ENCODE data around the gene COL9A1.
A peak's percentile ranks its signal among the peaks of the same experiment; 100 is the strongest.
"Not testable (repeated sequence)": the region's sequence is repeated elsewhere in the genome, so short reads cannot be mapped to it uniquely, and the experiment has no call there.

Gene COL9A1

DNA sequence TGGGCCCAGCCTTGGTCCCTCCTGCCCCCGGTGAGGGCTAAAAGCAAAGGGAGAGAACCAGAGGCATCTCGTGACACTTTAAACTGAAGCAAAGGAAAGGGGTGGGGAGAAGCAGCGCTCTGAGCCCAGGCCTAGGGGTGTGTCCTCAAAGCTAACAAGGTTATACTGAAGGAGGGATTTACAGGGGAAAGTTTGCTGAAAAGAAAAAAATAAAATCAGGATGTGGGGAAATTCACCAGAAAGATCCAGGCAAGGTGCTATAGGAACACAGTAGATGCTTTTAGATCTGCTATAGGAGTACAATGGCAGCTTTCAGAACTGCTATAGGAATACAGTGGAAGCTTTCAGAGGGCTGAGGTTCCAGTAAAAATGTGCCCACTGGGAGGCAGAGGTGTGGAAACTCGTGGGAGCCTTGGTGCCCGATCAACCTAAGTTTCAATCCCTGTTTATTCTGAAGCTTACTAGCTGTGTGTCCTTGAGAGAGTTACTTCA lies at the start of gene COL9A1:
COL9A1 (minus strand) TSS at position 51 of the 492 bp plus-strand sequence. CDS start 160 bp downstream, outside the sequence.
- FAIRE-seq: no peak

DNA sequence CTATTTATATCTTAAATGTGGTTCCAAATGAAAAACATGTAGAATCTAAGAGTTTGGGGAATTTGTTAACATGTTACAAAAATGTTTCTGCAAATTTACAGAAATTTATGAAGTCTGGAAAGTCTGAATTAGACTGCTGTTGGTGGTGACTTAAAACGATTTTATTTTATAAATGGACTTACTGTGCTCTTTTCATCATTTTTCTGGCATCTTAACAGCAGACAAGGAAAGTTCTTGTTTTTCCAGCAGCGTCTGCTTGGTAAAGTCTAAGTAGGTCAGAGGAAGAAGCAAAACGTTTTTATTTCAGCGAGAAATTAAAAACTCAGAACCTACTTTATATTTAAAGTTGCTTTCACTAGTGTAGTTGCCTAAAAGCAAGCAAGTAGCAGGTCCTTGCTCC lies 48.6 kb upstream of the COL9A1 start:
- no peak for FAIRE-seq

DNA sequence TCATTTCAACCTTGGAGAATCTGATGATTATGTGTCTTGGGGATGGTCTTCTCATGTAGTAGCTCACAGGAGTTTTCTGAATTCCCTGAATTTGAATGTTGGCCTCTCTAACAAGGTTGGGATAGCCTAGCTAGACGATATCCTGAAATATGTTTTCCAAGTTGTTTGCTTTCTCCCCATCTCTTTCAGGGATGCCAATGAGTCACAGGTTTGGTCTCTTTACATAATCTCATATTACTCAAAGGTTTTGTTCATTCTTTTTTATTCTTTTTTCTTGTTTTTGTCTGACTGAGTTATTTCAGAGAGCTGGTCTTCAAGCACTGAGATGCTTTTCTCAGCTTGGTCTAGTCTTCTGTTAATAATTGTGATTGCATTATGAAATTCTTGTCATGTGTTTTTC lies 42.7 kb upstream of the COL9A1 start:
- FAIRE-seq: no peak

- FAIRE-seq: no peak
Measured at GRCh38 chr6:70343313-70343712, 40.4 kb upstream of the COL9A1 start.

DNA sequence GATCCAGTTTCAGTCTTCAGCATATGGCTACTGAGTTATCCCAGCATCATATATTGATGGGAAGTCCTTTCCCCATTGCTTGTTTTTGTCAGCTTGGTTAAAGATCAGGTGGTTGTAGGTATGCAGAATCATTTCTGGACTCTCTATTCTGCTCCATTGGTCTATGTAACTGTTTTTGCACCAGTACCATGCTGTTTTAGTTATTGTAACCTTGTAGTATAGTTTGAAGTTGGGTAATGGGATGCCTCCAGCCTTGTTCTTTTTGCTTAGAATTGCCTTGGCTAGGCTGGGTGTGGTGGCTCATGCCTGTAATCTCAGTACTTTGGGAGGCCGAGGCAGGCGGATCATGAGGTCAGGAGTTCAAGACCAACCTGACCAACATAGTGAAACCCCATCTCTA lies 36.9 kb upstream of the COL9A1 start:
- FAIRE-seq: not testable (repeated sequence)

DNA sequence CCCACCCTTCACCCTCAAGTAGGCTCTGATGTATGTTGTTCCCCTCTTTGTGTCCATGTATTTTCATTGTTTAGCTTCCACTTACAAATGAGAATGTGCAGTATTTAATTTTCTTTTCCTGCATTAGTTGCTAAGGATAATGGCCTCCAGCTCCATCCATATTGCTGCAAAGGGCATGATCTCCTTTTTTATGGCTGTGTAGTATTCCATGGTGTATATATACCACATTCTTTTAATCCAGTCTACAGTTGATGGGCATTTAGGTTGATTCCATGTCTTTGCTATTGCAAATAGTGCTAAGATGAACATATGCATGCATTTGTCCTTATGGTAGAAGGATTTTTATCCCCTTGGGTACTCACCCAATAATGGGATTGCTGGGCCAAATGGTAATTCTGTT lies 35.9 kb upstream of the COL9A1 start:
- no peak for FAIRE-seq

DNA sequence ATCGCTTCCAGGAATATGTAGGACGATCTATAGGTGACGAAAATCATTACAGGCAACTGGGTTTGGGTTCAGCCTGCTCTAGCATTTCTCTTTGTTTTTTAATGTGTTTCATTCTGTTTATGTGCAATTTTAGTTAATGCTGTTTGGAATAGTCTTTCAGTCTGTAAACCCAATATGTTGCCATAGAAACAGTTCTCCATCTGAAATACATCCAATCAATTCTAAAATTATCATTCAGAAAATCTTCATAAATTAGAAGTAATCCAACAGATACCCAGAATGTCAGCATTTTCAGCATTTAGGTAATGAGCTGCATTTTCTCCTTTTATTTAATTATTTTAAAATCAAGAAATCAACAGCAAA lies 34.8 kb upstream of the COL9A1 start:
- FAIRE-seq: no peak

DNA sequence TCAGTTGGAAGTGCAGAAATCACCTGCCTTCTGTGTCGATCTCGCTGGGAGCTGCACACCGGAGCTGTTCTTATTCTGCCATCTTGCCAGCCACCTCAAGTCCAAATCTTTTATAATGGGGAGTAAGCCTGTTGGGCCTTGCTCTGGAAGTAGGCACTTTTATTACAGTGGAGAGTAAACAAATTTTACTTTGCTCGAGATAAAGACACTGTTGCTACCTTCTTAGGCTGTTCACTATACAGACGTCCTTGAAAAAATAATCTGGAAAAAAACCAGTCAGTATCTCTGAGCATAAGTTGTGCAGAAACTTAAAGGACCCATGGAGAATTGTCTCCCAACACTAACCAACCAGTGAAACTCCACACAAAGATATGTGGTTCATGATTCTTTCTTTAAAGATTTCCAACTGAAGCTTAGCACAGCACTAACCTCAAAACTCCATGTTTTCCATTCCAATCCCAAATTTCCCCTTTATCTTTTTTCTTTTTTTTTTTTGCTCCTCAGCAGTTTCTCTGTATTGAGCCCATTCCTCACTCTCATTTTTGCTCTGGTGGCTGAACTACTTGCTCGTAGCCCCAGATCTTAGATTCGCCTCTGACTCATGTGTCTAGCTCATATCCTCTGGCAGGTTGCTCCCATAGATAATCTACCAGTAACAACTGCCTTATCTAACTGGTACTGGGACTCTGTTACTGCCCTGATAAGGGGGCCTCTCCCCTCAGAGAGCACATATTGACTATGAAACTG lies 34.3 kb upstream of the COL9A1 start:
- FAIRE-seq: no peak

- FAIRE-seq: no peak
Measured at GRCh38 chr6:70327036-70327435, 24.2 kb upstream of the COL9A1 start.

DNA sequence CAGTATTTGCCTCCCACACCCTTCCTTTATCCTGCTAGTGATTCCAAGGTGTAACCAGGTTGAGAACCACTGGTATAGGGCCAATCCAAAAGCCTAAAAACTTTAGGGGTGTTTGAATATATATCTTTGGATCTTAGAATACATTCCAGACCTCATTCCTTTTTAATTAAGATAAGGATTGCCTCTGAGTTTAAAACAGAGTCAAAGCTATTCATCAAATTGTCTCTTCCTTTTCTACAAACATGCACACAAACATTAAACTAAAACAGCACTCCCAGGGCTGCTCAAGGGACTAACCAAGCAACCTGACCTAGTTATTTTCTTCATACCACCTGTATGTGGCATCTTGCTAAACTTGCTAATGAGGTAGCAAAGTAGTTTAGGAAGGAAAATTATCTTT lies 22.1 kb upstream of the COL9A1 start:
- no peak for FAIRE-seq

GRCh38 chr6:70317799-70318198 lies 14.9 kb upstream of the COL9A1 start:
- not testable (repeated sequence) for FAIRE-seq

- FAIRE-seq: no peak
Measured at GRCh38 chr6:70315079-70315751, 12.3 kb upstream of the COL9A1 start.

GRCh38 chr6:70314296-70314695 lies 11.4 kb upstream of the COL9A1 start:
- no peak for FAIRE-seq

GRCh38 chr6:70312165-70312745 lies 9.4 kb upstream of the COL9A1 start:
- no peak for FAIRE-seq

GRCh38 chr6:70310063-70310694 lies 7.3 kb upstream of the COL9A1 start:
- peak; percentile 98 for FAIRE-seq

DNA sequence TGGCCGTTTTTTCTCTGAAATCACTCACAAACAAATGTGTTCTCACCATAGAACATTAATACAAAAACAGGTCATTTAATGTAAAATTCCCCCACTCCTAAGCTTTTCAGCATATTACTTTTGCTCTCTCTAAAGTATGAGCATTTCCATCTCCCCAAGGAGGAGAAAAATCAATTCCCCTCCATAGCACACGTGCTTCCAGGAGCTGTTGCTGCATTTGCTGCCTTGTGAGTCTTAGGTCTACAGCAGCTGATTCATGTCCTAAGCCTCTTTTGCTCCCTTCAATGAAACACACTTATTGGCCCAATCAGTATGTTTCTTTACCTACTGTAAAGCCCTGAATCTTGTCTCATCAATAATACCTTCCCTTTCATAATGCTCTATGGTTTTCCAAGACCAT lies 6.4 kb upstream of the COL9A1 start:
- FAIRE-seq: no peak

GRCh38 chr6:70308142-70308541 lies 5.3 kb upstream of the COL9A1 start:
- peak; percentile 98 for FAIRE-seq

- no peak for FAIRE-seq
Measured at GRCh38 chr6:70307008-70307407, 4.1 kb upstream of the COL9A1 start.

DNA sequence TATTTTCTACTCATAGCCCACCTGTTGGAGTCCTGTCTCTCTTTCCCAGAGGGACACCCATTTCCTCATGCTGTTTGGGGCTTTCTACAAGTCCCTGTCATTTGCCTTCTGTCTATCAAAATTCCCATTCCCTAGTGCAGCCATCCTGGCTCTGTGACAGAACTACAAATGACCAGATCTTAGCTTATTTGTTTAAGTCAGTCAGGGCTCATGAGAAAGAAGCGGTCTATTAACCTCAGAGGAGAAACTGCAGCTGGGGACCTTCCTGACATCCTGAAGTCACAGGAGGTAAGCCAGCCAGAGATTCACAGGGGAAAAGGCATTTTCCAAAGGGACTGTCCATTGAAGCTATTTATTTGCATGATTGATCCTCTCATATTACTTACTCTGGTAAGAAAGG lies 1.7 kb upstream of the COL9A1 start:
- no peak for FAIRE-seq

DNA sequence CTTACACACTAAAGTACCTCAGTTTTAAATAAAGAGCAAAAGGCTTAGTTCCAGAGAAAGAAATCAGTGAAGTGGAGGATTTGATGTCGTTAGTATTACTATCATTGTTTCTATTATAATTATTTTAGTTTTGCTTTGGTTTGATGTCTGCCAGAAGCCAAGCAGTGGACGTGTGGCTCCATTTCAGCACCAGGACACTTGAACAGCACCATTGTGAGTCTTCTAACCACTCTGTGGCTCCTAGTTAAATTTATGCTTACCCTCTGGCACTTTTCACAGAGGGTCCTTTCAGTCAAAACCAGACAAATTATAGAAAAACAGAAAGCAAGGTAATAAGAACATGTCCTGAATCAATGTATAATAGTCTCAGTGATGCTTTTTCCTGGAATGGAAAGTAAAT lies 3.4 kb downstream of the COL9A1 start:
- no peak for FAIRE-seq

DNA sequence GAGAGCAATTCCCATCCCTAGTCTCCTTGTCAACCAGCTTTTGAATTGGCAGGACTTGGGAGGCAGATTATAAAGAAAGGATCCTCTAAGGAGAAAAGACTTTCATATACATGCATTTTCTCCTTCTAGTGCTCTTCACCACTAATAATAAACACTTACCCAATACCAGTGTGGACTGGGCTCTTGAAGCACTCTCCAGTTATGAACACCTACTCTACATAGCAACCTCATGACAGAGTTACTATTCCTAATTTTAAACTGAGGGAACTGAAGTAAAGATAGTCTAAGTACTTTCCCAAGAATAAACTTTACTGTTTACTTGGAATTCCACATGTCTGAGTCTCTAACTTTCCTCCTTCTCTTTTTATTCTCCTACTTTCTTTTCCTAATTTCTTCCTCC lies 4.8 kb downstream of the COL9A1 start:
- FAIRE-seq: no peak

GRCh38 chr6:70292193-70292592 lies 10.7 kb downstream of the COL9A1 start:
- FAIRE-seq: no peak

DNA sequence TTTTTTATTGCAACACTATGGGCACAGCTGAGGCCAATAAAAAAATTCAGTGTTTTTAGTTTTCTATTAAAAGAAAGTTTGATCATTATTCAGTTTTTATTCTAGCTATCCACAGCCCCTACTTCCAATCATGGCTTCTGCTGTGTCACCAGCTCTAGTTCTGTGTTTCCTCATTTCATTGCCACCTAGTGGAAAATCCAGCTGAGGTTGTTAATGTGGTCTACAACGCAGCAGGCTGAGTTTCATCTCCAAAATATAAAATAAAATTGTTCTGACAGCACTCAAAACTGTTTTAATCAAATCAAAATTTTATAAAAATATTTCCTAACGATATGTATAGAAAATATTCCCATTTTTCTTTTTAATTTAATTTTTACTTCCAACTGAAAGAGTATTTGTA lies 13.6 kb downstream of the COL9A1 start:
- FAIRE-seq: peak; percentile 89

- FAIRE-seq: no peak
Measured at GRCh38 chr6:70286905-70287304, 16.0 kb downstream of the COL9A1 start.

Measured in G401.6 (cell line).